Hepatocyte (in vitro differentiated cells): ENCODE measurements around the gene C2orf81. TPM values are rescaled to one million over a fixed set of nuclear protein-coding genes. Genes with fewer than 3 reads are reported as not detected.

Experiments
- DNase-seq: peaks from one replicate; pipeline ENCODE4 v3.0.0-alpha.2; 2016; ENCODE audit warnings: low spot score
- H2AFZ ChIP-seq: fragments of 200-600 bp; sonication (generic); 2 replicates; pipeline ENCODE4 v1.6.0; 2016; ENCODE audit warnings: antibody characterized with exemption, mild to moderate bottlenecking
- H3K27ac ChIP-seq: fragments of 200-600 bp; sonication (generic); 2 replicates; pipeline ENCODE4 v1.5.1; 2016; ENCODE audit warnings: mild to moderate bottlenecking
- H3K27me3 ChIP-seq: fragments of 200-600 bp; sonication (generic); 2 replicates; pipeline ENCODE4 v1.6.1; 2016
- H3K36me3 ChIP-seq: fragments of 200-600 bp; sonication (generic); replicated peaks from 2 replicates; pipeline ENCODE4 v1.5.1; 2016; ENCODE audit warnings: low read depth; ENCODE audit not compliant: insufficient read depth
- H3K4me1 ChIP-seq: fragments of 200-600 bp; sonication (generic); 2 replicates; pipeline ENCODE4 v1.5.1; 2016; ENCODE audit warnings: mild to moderate bottlenecking, moderate library complexity; ENCODE audit not compliant: insufficient read depth
- H3K4me2 ChIP-seq: fragments of 200-600 bp; sonication (generic); 2 replicates; pipeline ENCODE4 v1.6.0; 2016
- H3K4me3 ChIP-seq: fragments of 200-600 bp; sonication (generic); 2 replicates; pipeline ENCODE4 v1.5.1; 2016; ENCODE audit warnings: mild to moderate bottlenecking
- H3K79me2 ChIP-seq: fragments of 200-600 bp; sonication (generic); 2 replicates; pipeline ENCODE4 v1.6.0; 2017; ENCODE audit warnings: mild to moderate bottlenecking
- H3K9me2 ChIP-seq: fragments of 200-600 bp; sonication (generic); replicated peaks from 2 replicates; pipeline ENCODE4 v1.6.0; 2017; ENCODE audit warnings: mild to moderate bottlenecking; ENCODE audit not compliant: insufficient read depth
- H3K9me3 ChIP-seq: fragments of 200-600 bp; sonication (generic); 2 replicates; pipeline ENCODE4 v1.5.1; 2016; ENCODE audit warnings: low read depth, mild to moderate bottlenecking
- H4K20me1 ChIP-seq: fragments of 200-600 bp; sonication (generic); 2 replicates; pipeline ENCODE4 v1.6.0; 2016; ENCODE audit warnings: mild to moderate bottlenecking; ENCODE audit not compliant: insufficient read depth, poor library complexity, severe bottlenecking
- CTCF ChIP-seq: fragments of 200-600 bp; sonication (generic); IDR thresholded peaks from 2 replicates; pipeline ENCODE4 v1.5.1; 2016; ENCODE audit warnings: antibody characterized with exemption, mild to moderate bottlenecking; ENCODE audit not compliant: poor library complexity
- EZH2 ChIP-seq: fragments of 200-600 bp; sonication (generic); IDR thresholded peaks from 2 replicates; pipeline ENCODE4 v1.6.1; 2016; ENCODE audit warnings: antibody characterized with exemption, mild to moderate bottlenecking, borderline replicate concordance
- EZH2phosphoT487 ChIP-seq: fragments of 200-600 bp; sonication (generic); IDR thresholded peaks from one replicate; pipeline ENCODE4 v1.6.1; 2018; ENCODE audit warnings: antibody characterized with exemption, mild to moderate bottlenecking, low read depth, moderate library complexity; ENCODE audit not compliant: unreplicated experiment, severe bottlenecking
- WGBS: methylation state at CpG from one replicate; pipeline ENCODE4 v1.1.6; 2016; ENCODE audit warnings: low lambda C conversion rate; ENCODE audit errors: missing lambda C conversion rate; 5-methylcytosine and 5-hydroxymethylcytosine counted together
- polyA plus RNA-seq: library from polyadenylated mRNA; unstranded; fragments of >200 nt; fragmentation: Nextera tagmentation; extraction: Ambion mirVana; gene quantifications from 2 replicates; pipeline ENCODE4 v1.2.1, GENCODE V29; 2016
- total RNA-seq: library from RNA; depleted of rRNA; stranded (reverse); fragments of >200 nt; gene quantifications from 2 replicates; pipeline ENCODE4 v1.2.3, GENCODE V29; 2014

Gene C2orf81
- total and polyA plus RNA-seq, 2 experiments from 2014 or later = 0.37 to 0.76 TPM

- no peak overlapping the region for H2AFZ ChIP-seq
- no peaks in the 10 kb centered on the region for H3K9me3 ChIP-seq
- DNase-seq = no peak
- no peaks in the 10 kb centered on the region for H3K27me3 ChIP-seq
- peaks cover 16% of the 10 kb centered on the region for H3K4me1 ChIP-seq
- H3K4me2 ChIP-seq = no peak overlapping the region
- no peaks in the 10 kb centered on the region for H3K36me3 ChIP-seq
- peaks cover 4% of the 10 kb centered on the region for H4K20me1 ChIP-seq
- WGBS = 87% methylated on average over 5 of the region's 5 CpGs
- no peak overlapping the region for H3K27ac ChIP-seq
- H3K4me3 ChIP-seq = no peak overlapping the region
- H3K79me2 ChIP-seq = peaks cover 18% of the 10 kb centered on the region
- no peaks in the 10 kb centered on the region for H3K9me2 ChIP-seq
- TF ChIP-seq EZH2 = no peak
- TF ChIP-seq EZH2phosphoT487 = no peak
Measured at GRCh38 chr2:74428675-74429074, 7.3 kb upstream of the C2orf81 start.

DNA sequence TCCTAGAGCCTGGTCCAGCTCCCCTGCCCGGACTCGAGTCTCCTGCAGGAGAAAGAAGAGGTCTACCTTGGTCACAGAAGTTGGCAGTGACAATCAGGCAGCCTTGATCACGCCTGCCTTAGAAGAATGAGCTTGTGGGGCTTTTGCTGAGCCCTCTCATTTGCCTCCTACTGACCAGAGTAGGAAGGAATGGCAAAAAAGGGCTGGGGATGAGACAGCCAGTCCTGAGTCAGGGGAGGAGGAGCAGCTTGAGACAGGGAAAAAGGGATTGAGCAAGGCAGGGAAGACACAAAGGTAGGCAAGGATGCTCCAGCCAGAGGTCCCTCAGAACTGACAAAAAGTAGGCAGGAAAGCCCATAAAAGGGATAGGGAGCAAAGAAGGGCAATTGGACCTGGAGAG, 6.1 kb upstream of the C2orf81 start:
- H3K36me3 ChIP-seq = no peaks in the 10 kb centered on the region
- no peaks in the 10 kb centered on the region for H3K9me2 ChIP-seq
- peaks cover 1% of the 10 kb centered on the region for H4K20me1 ChIP-seq
- H3K4me1 ChIP-seq = peaks cover 16% of the 10 kb centered on the region
- H3K79me2 ChIP-seq = peaks cover 12% of the 10 kb centered on the region
- no peaks in the 10 kb centered on the region for H3K27me3 ChIP-seq
- WGBS = 88% methylated on average over 3 of the region's 3 CpGs
- DNase-seq = no peak
- no peaks in the 10 kb centered on the region for H3K9me3 ChIP-seq
- no peak overlapping the region for H3K27ac ChIP-seq
- H3K4me2 ChIP-seq = no peak overlapping the region
- no peak overlapping the region for H2AFZ ChIP-seq
- no peak overlapping the region for H3K4me3 ChIP-seq
- no peak for TF ChIP-seq EZH2phosphoT487
- no peak for TF ChIP-seq EZH2
- no peak for TF ChIP-seq CTCF

- DNase-seq = no peak
- Histone ChIP-seq H3K27me3 (no peaks in the 10 kb centered on the region), H3K4me2 (no peak overlapping the region), H2AFZ (no peak overlapping the region), H3K9me3 (no peaks in the 10 kb centered on the region), H3K4me1 (peaks cover 20% of the 10 kb centered on the region), H3K36me3 (no peaks in the 10 kb centered on the region), H3K9me2 (no peaks in the 10 kb centered on the region), H4K20me1 (no peaks in the 10 kb centered on the region), H3K27ac (peak overlapping the region; percentile 60), H3K79me2 (peaks cover 3% of the 10 kb centered on the region), H3K4me3 (no peak overlapping the region)
- TF ChIP-seq EZH2phosphoT487 (no peak), EZH2 (no peak), CTCF (no peak)
- WGBS = 87% methylated on average over 12 of the region's 14 CpGs
Measured at GRCh38 chr2:74426181-74426758, 4.9 kb upstream of the C2orf81 start.

GRCh38 chr2:74425523-74425922, 4.1 kb upstream of the C2orf81 start:
- Histone ChIP-seq H3K4me1 (peaks cover 17% of the 10 kb centered on the region), H3K36me3 (no peaks in the 10 kb centered on the region), H3K4me3 (no peak overlapping the region), H3K4me2 (no peak overlapping the region), H2AFZ (no peak overlapping the region), H3K79me2 (no peaks in the 10 kb centered on the region), H4K20me1 (no peaks in the 10 kb centered on the region), H3K27ac (peak overlapping the region; percentile 60), H3K27me3 (no peaks in the 10 kb centered on the region), H3K9me3 (no peaks in the 10 kb centered on the region), H3K9me2 (no peaks in the 10 kb centered on the region)
- peak; percentile 52 for DNase-seq
- 90% methylated on average over 7 of the region's 7 CpGs for WGBS
- TF ChIP-seq CTCF = no peak
- no peak for TF ChIP-seq EZH2
- no peak for TF ChIP-seq EZH2phosphoT487
